Omental fat pad (tissue), 4 donors: ENCODE data around the gene GAS2. TPM values are rescaled to one million over a fixed set of nuclear protein-coding genes. Genes with fewer than 3 reads are reported as not detected.

ENCODE experiments used
- ATAC-seq: fragments of 150-250 bp; one replicate; pipeline ENCODE4 v1.9.1; 2016; ENCODE audit warnings: mild to moderate bottlenecking, moderate library complexity; ENCODE audit not compliant: low FRiP score
- DNase-seq: peaks from one replicate; pipeline ENCODE4 v3.0.0-alpha.2; 2019; ENCODE audit warnings: low spot score
- total RNA-seq, 4 donors: library from RNA; depleted of rRNA; stranded (reverse); fragments of >200 nt; gene quantifications; one replicate each; pipeline ENCODE4 v1.1.0, GENCODE V29; 2016
- TF ChIP-seq, protein P1 (sequence below), 3 donors: fragments of 450-650 bp; IDR thresholded peaks; one replicate each; pipeline ENCODE4 v1.5.1; 2016 to 2017; ENCODE audit warnings: antibody characterized with exemption in 3 of 3, mild to moderate bottlenecking in 3 of 3, moderate library complexity in 2 of 3

The GAS2 gene
- total RNA-seq, 4 donors from 2014 or later, result 0.63 to 4.9 (median 2.5) TPM

DNA sequence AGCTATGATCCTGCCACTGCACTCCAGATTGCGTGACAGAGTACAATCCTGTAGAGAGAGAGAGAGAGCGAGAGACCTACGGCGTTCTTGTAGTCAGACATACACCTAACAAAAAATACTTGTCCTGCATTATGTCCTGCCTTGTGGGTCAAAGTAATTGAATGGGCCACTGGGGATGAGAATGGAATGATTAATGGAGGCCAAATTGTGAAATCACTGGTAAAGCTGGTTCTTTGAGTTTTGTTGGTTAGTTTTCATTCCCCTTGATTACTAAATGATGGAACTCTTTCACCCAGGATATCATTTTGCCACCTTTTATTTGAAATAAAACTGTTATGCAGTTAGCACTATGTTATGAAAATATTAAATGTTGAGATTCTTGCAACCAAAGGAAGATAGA, 18.7 kb downstream of the GAS2 start:
- DNase-seq (no peak), ATAC-seq (no peak)
- TF ChIP-seq, protein P1, sequence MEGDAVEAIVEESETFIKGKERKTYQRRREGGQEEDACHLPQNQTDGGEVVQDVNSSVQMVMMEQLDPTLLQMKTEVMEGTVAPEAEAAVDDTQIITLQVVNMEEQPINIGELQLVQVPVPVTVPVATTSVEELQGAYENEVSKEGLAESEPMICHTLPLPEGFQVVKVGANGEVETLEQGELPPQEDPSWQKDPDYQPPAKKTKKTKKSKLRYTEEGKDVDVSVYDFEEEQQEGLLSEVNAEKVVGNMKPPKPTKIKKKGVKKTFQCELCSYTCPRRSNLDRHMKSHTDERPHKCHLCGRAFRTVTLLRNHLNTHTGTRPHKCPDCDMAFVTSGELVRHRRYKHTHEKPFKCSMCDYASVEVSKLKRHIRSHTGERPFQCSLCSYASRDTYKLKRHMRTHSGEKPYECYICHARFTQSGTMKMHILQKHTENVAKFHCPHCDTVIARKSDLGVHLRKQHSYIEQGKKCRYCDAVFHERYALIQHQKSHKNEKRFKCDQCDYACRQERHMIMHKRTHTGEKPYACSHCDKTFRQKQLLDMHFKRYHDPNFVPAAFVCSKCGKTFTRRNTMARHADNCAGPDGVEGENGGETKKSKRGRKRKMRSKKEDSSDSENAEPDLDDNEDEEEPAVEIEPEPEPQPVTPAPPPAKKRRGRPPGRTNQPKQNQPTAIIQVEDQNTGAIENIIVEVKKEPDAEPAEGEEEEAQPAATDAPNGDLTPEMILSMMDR (IDR thresholded peaks at IDR 0.05), result no peak

DNA sequence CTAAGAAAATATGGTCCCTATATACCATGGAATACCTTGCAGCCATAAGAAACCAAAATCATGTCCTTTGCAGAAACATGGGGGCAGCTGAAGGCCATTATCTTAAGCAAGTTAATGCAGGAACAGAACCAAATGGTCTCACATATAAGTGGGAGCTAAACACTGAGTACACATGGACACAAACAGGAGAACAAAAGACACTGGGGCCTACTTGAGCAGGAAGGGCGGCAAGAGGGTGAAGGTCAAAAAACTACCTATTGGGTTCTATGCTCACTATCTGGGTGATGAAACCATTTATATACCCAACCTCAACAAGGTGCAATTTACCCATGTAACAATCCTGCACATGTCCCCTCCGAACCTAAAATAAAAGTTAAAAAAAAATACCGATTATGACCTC, 22.5 kb downstream of the GAS2 start:
- ATAC-seq (no peak), DNase-seq (no peak)
- TF ChIP-seq, protein P1 (IDR thresholded peaks at IDR 0.05), result no peak

DNA sequence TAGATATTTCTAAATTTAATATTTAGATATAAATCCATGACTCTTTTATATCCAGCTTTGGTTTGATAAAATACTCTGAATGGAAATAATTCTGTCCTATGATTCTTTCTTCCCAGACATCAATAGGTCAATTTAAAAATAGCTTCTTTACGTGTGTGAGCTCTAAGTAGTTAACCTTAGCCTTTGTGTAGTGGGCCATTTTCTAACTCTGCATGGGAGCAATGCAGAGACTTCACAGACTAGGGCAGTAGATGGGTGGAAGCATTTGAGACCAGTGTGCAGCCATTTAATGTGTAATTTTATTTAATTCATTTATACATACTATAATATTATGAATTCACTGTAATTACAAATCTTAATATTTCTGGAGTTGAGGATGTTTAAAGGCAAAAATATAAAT, 23.8 kb downstream of the GAS2 start:
- ATAC-seq (no peak), DNase-seq (no peak)
- TF ChIP-seq, protein P1 (IDR thresholded peaks at IDR 0.05), result no peak

DNA sequence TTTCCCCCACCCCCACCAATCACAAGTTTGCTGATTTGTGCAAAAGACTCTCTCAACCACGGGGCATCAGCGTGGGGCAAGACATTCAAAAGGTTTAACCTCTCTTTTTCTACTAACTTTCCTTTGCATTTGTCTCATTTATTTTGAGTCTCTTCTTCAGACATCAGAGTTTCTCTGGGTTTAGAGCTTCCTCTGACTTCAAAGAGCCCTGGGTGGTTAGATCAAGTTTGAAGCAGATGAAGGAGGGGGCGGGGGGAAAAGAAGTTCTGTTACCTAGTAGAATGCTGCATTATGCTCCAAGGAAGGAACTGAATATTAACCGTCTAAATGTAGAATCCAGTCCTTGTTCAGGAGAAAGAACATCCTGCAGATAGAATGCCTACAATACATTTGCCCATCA, 24.5 kb downstream of the GAS2 start:
- DNase-seq (no peak), ATAC-seq (no peak)
- TF ChIP-seq, protein P1 (IDR thresholded peaks at IDR 0.05), result no peak

DNA sequence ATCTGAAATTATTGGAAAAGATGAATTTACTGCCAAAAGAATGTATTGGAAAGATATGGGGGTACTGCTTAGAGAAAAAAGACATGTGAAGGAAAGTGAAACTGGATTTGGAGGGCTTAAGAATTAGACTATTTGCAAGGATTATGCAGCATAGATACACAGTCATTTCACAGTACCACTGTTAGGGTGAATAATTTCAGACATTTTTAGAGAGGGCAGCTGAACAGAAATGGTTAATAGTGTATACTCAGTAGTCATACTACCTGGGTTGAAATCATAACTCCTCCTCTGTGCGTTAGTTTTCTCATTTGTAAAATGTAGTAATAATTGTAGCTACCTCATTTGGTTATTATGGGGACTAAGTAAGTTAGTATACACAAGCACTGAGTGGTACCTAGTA, 33.0 kb downstream of the GAS2 start:
- no peak for DNase-seq
- TF ChIP-seq, protein P1 (IDR thresholded peaks at IDR 0.05), result no peak
- no peak for ATAC-seq

DNA sequence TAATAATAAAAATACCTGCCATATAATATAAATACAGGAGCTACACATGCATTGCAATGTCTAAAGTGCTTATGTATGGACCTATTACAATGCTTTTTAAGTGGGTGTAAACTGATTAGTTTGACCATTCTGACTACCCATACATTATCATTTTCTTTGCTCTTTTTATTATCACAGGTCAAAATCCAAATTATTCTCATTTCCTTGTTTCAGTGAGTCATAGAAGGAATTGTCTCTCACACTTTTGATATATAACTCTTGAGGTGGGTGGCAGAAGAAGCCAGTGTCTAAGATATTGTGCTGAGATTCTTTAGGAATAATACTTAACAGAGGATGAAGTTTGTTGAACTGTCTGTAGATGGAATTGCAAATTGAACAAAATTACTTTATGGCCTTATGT, 35.6 kb downstream of the GAS2 start:
- TF ChIP-seq, protein P1 (IDR thresholded peaks at IDR 0.05), result no peak
- ATAC-seq, result no peak
- DNase-seq, result no peak

DNA sequence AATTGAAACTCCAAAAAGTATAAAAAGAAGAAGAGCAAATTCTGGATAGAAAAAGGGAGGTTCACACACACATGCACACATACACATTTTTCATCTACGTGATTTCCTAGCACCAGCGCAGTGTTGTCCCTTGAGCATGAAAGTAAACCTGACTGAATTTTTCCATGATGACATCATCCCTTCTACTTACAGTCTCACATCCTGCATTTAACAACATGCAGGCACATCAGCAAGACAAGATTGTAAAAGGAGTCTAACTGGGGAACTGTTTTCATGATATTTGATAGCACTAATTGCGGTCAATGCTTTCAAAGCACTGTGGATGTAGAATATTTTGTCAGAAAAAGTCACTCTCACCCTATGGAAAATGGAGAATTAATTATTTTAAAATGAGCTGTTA, 36.6 kb downstream of the GAS2 start:
- ATAC-seq, result no peak
- TF ChIP-seq, protein P1 (IDR thresholded peaks at IDR 0.05), result no peak
- DNase-seq, result no peak
